CD4-positive, alpha-beta T cell treated with Interleukin-12 subunit alpha and Interleukin-12 subunit beta, for 1 hour (primary cell): ENCODE data around the gene RNF212.

ENCODE experiments used
- DNase-seq: peaks from one replicate; pipeline ENCODE4 v3.0.0-alpha.2; 2020

Gene RNF212

GRCh38 chr4:1045595-1046201 is 67.7 kb downstream of the RNF212 start:
- no peak for DNase-seq

GRCh38 chr4:1045193-1045594 is 68.2 kb downstream of the RNF212 start:
- DNase-seq, result no peak

GRCh38 chr4:1044469-1045192 is 68.7 kb downstream of the RNF212 start:
- no peak for DNase-seq

GRCh38 chr4:1043651-1044468 is 69.5 kb downstream of the RNF212 start:
- no peak for DNase-seq

GRCh38 chr4:1043162-1043561 is 70.2 kb downstream of the RNF212 start:
- DNase-seq, result no peak

GRCh38 chr4:1042352-1043055 is 70.9 kb downstream of the RNF212 start:
- DNase-seq, result no peak

GRCh38 chr4:1041936-1042330 is 71.4 kb downstream of the RNF212 start:
- DNase-seq, result no peak

GRCh38 chr4:1041147-1041935 is 72.0 kb downstream of the RNF212 start:
- DNase-seq, result no peak

GRCh38 chr4:1040344-1041146 is 72.8 kb downstream of the RNF212 start:
- no peak for DNase-seq

- DNase-seq, result no peak
These were observed 73.6 kb downstream of the RNF212 start for GRCh38 chr4:1039493-1040343.

- DNase-seq, result no peak
These were observed 74.3 kb downstream of the RNF212 start for GRCh38 chr4:1038948-1039492.

GRCh38 chr4:1036976-1037810 is 76.2 kb downstream of the RNF212 start:
- no peak for DNase-seq

- no peak for DNase-seq
These were observed 77.3 kb downstream of the RNF212 start for GRCh38 chr4:1036095-1036494.

- no peak for DNase-seq
These were observed 77.9 kb downstream of the RNF212 start for GRCh38 chr4:1035510-1035909.

GRCh38 chr4:1033840-1034551 is 79.4 kb downstream of the RNF212 start:
- no peak for DNase-seq

GRCh38 chr4:1032861-1033260 is 80.5 kb downstream of the RNF212 start:
- DNase-seq, result no peak

GRCh38 chr4:1031956-1032795 is 81.2 kb downstream of the RNF212 start:
- DNase-seq, result no peak

- DNase-seq, result no peak
These were observed 82.0 kb downstream of the RNF212 start for GRCh38 chr4:1031346-1031745.
